OCI-LY1 (cell line): ENCODE results near the gene EPHA4.

ENCODE experiments used
- H2AFZ ChIP-seq: fragments of 200-600 bp; sonication (generic), shearing (Covaris generic); 2 replicates; pipeline ENCODE4 v1.6.0; 2014; ENCODE audit warnings: antibody characterized with exemption, mild to moderate bottlenecking, low read length
- H3F3A ChIP-seq: fragments of 200-600 bp; sonication (generic), shearing (Covaris generic); 2 replicates; pipeline ENCODE4 v1.6.0; 2014; ENCODE audit warnings: mild to moderate bottlenecking, antibody characterized with exemption, low read length, moderate library complexity; ENCODE audit not compliant: insufficient read depth
- H3K27ac ChIP-seq: fragments of 200-600 bp; sonication (generic); 2 replicates; pipeline ENCODE4 v1.5.1; 2014; ENCODE audit warnings: low read length, mixed run types, mild to moderate bottlenecking, low read depth; ENCODE audit not compliant: poor library complexity, severe bottlenecking
- H3K27me3 ChIP-seq: fragments of 200-600 bp; sonication (generic); 2 replicates; pipeline ENCODE4 v1.6.0; 2014; ENCODE audit warnings: antibody characterized with exemption, mild to moderate bottlenecking, low read length, moderate library complexity; ENCODE audit not compliant: insufficient read depth
- H3K36me3 ChIP-seq: fragments of 200-600 bp; sonication (generic); 2 replicates; pipeline ENCODE4 v1.6.1; 2014; ENCODE audit warnings: mild to moderate bottlenecking, antibody characterized with exemption, low read length, moderate library complexity, mixed read lengths; ENCODE audit not compliant: insufficient read depth
- H3K4me1 ChIP-seq: fragments of 200-600 bp; sonication (generic); 2 replicates; pipeline ENCODE4 v1.5.1; 2014; ENCODE audit warnings: mild to moderate bottlenecking, low read length, moderate library complexity; ENCODE audit not compliant: insufficient read depth, severe bottlenecking
- H3K4me2 ChIP-seq: fragments of 200-600 bp; sonication (generic), shearing (Covaris generic); 2 replicates; pipeline ENCODE4 v1.6.1; 2014; ENCODE audit warnings: low read length
- H3K4me3 ChIP-seq: fragments of 200-600 bp; sonication (generic); 2 replicates; pipeline ENCODE4 v1.5.1; 2014; ENCODE audit warnings: low read length, low read depth, mild to moderate bottlenecking, mixed read lengths; ENCODE audit not compliant: poor library complexity, severe bottlenecking
- H3K79me2 ChIP-seq: fragments of 200-600 bp; shearing (Covaris generic); 2 replicates; pipeline ENCODE4 v1.6.1; 2016; ENCODE audit warnings: mixed run types, low read length, mixed read lengths; ENCODE audit not compliant: insufficient read depth
- H3K9ac ChIP-seq: fragments of 200-600 bp; sonication (generic), shearing (Covaris generic); 2 replicates; pipeline ENCODE4 v1.6.1; 2014; ENCODE audit warnings: mild to moderate bottlenecking, low read length, mixed read lengths
- H3K9me2 ChIP-seq: fragments of 200-600 bp; sonication (generic), shearing (Covaris generic); 2 replicates; pipeline ENCODE4 v1.6.1; 2014; ENCODE audit warnings: low read depth, mild to moderate bottlenecking, low read length, mixed read lengths
- H3K9me3 ChIP-seq: fragments of 200-600 bp; shearing (Covaris generic); 2 replicates; pipeline ENCODE4 v1.6.1; 2014; ENCODE audit warnings: low read length, mixed read lengths
- H4K20me1 ChIP-seq: fragments of 200-600 bp; sonication (generic), shearing (Covaris generic); 2 replicates; pipeline ENCODE4 v1.6.0; 2016; ENCODE audit warnings: mild to moderate bottlenecking, low read length; ENCODE audit not compliant: insufficient read depth
- CTCF ChIP-seq: fragments of 200-600 bp; sonication (generic), shearing (Covaris generic); IDR thresholded peaks from 2 replicates; pipeline ENCODE4 v1.5.1; 2017; ENCODE audit warnings: mild to moderate bottlenecking, antibody characterized with exemption, low read length, moderate library complexity, mixed read lengths
- EZH2 ChIP-seq: fragments of 200-600 bp; sonication (generic), shearing (Covaris generic); IDR thresholded peaks from 2 replicates; pipeline ENCODE4 v1.8.0; 2017; ENCODE audit warnings: borderline replicate concordance, mixed run types, mild to moderate bottlenecking, antibody characterized with exemption, low read length, moderate library complexity, mixed read lengths

EPHA4 gene

GRCh38 chr2:221527776-221528309 is 44.3 kb downstream of the EPHA4 start:
- no peak overlapping the region for H3K9ac ChIP-seq
- no peak overlapping the region for H3K27ac ChIP-seq
- H4K20me1 ChIP-seq = no peaks in the 10 kb centered on the region
- H3K4me1 ChIP-seq = no peaks in the 10 kb centered on the region
- no peak overlapping the region for H3K4me2 ChIP-seq
- H3K9me3 ChIP-seq = no peaks in the 10 kb centered on the region
- H3K27me3 ChIP-seq = no peaks in the 10 kb centered on the region
- no peak overlapping the region for H2AFZ ChIP-seq
- H3K79me2 ChIP-seq = no peaks in the 10 kb centered on the region
- H3K36me3 ChIP-seq = no peaks in the 10 kb centered on the region
- no peaks in the 10 kb centered on the region for H3F3A ChIP-seq
- TF ChIP-seq CTCF = no peak
- TF ChIP-seq EZH2 = no peak
- H3K9me2 ChIP-seq = no peaks in the 10 kb centered on the region
- no peak overlapping the region for H3K4me3 ChIP-seq

- no peak overlapping the region for H3K4me2 ChIP-seq
- H3K27ac ChIP-seq = no peak overlapping the region
- no peaks in the 10 kb centered on the region for H3K9me2 ChIP-seq
- no peak overlapping the region for H3K4me3 ChIP-seq
- no peaks in the 10 kb centered on the region for H4K20me1 ChIP-seq
- H3K9ac ChIP-seq = no peak overlapping the region
- no peaks in the 10 kb centered on the region for H3K27me3 ChIP-seq
- H3K4me1 ChIP-seq = no peaks in the 10 kb centered on the region
- H3K79me2 ChIP-seq = no peaks in the 10 kb centered on the region
- TF ChIP-seq CTCF = no peak
- TF ChIP-seq EZH2 = no peak
- H3K9me3 ChIP-seq = no peaks in the 10 kb centered on the region
- H2AFZ ChIP-seq = no peak overlapping the region
- H3F3A ChIP-seq = no peaks in the 10 kb centered on the region
- H3K36me3 ChIP-seq = no peaks in the 10 kb centered on the region
These were observed 47.9 kb downstream of the EPHA4 start for GRCh38 chr2:221524158-221524557.

GRCh38 chr2:221521233-221521845 is 50.8 kb downstream of the EPHA4 start:
- H3K9ac ChIP-seq = no peak overlapping the region
- no peaks in the 10 kb centered on the region for H3F3A ChIP-seq
- no peaks in the 10 kb centered on the region for H3K79me2 ChIP-seq
- H3K4me2 ChIP-seq = no peak overlapping the region
- H3K4me1 ChIP-seq = no peaks in the 10 kb centered on the region
- no peaks in the 10 kb centered on the region for H3K36me3 ChIP-seq
- no peaks in the 10 kb centered on the region for H3K9me2 ChIP-seq
- no peak for TF ChIP-seq EZH2
- no peak for TF ChIP-seq CTCF
- no peak overlapping the region for H3K4me3 ChIP-seq
- no peaks in the 10 kb centered on the region for H3K9me3 ChIP-seq
- no peaks in the 10 kb centered on the region for H3K27me3 ChIP-seq
- H2AFZ ChIP-seq = no peak overlapping the region
- no peaks in the 10 kb centered on the region for H4K20me1 ChIP-seq
- no peak overlapping the region for H3K27ac ChIP-seq
